Hepatocyte (in vitro differentiated cells): ENCODE results near the gene IKZF3. TPM values are rescaled to one million over a fixed set of nuclear protein-coding genes. Genes with fewer than 3 reads are reported as not detected.

Source experiments
- DNase-seq: peaks from one replicate; pipeline ENCODE4 v3.0.0-alpha.2; 2016; ENCODE audit warnings: low spot score
- H2AFZ ChIP-seq: fragments of 200-600 bp; sonication (generic); 2 replicates; pipeline ENCODE4 v1.6.0; 2016; ENCODE audit warnings: antibody characterized with exemption, mild to moderate bottlenecking
- H3K27ac ChIP-seq: fragments of 200-600 bp; sonication (generic); 2 replicates; pipeline ENCODE4 v1.5.1; 2016; ENCODE audit warnings: mild to moderate bottlenecking
- H3K27me3 ChIP-seq: fragments of 200-600 bp; sonication (generic); 2 replicates; pipeline ENCODE4 v1.6.1; 2016
- H3K36me3 ChIP-seq: fragments of 200-600 bp; sonication (generic); replicated peaks from 2 replicates; pipeline ENCODE4 v1.5.1; 2016; ENCODE audit warnings: low read depth; ENCODE audit not compliant: insufficient read depth
- H3K4me1 ChIP-seq: fragments of 200-600 bp; sonication (generic); 2 replicates; pipeline ENCODE4 v1.5.1; 2016; ENCODE audit warnings: mild to moderate bottlenecking, moderate library complexity; ENCODE audit not compliant: insufficient read depth
- H3K4me2 ChIP-seq: fragments of 200-600 bp; sonication (generic); 2 replicates; pipeline ENCODE4 v1.6.0; 2016
- H3K4me3 ChIP-seq: fragments of 200-600 bp; sonication (generic); 2 replicates; pipeline ENCODE4 v1.5.1; 2016; ENCODE audit warnings: mild to moderate bottlenecking
- H3K79me2 ChIP-seq: fragments of 200-600 bp; sonication (generic); 2 replicates; pipeline ENCODE4 v1.6.0; 2017; ENCODE audit warnings: mild to moderate bottlenecking
- H3K9me2 ChIP-seq: fragments of 200-600 bp; sonication (generic); replicated peaks from 2 replicates; pipeline ENCODE4 v1.6.0; 2017; ENCODE audit warnings: mild to moderate bottlenecking; ENCODE audit not compliant: insufficient read depth
- H3K9me3 ChIP-seq: fragments of 200-600 bp; sonication (generic); 2 replicates; pipeline ENCODE4 v1.5.1; 2016; ENCODE audit warnings: low read depth, mild to moderate bottlenecking
- H4K20me1 ChIP-seq: fragments of 200-600 bp; sonication (generic); 2 replicates; pipeline ENCODE4 v1.6.0; 2016; ENCODE audit warnings: mild to moderate bottlenecking; ENCODE audit not compliant: insufficient read depth, poor library complexity, severe bottlenecking
- CTCF ChIP-seq: fragments of 200-600 bp; sonication (generic); IDR thresholded peaks from 2 replicates; pipeline ENCODE4 v1.5.1; 2016; ENCODE audit warnings: antibody characterized with exemption, mild to moderate bottlenecking; ENCODE audit not compliant: poor library complexity
- EZH2 ChIP-seq: fragments of 200-600 bp; sonication (generic); IDR thresholded peaks from 2 replicates; pipeline ENCODE4 v1.6.1; 2016; ENCODE audit warnings: antibody characterized with exemption, mild to moderate bottlenecking, borderline replicate concordance
- EZH2phosphoT487 ChIP-seq: fragments of 200-600 bp; sonication (generic); IDR thresholded peaks from one replicate; pipeline ENCODE4 v1.6.1; 2018; ENCODE audit warnings: antibody characterized with exemption, mild to moderate bottlenecking, low read depth, moderate library complexity; ENCODE audit not compliant: unreplicated experiment, severe bottlenecking
- WGBS: methylation state at CpG from one replicate; pipeline ENCODE4 v1.1.6; 2016; ENCODE audit warnings: low lambda C conversion rate; ENCODE audit errors: missing lambda C conversion rate; 5-methylcytosine and 5-hydroxymethylcytosine counted together
- polyA plus RNA-seq: library from polyadenylated mRNA; unstranded; fragments of >200 nt; fragmentation: Nextera tagmentation; extraction: Ambion mirVana; gene quantifications from 2 replicates; pipeline ENCODE4 v1.2.1, GENCODE V29; 2016
- total RNA-seq: library from RNA; depleted of rRNA; stranded (reverse); fragments of >200 nt; gene quantifications from 2 replicates; pipeline ENCODE4 v1.2.3, GENCODE V29; 2014

The IKZF3 gene
- total and polyA plus RNA-seq, 2 experiments from 2014 or later, result under 0.01 TPM; not detected in 1

GRCh38 chr17:39763051-39763820, 100.9 kb downstream of the IKZF3 start:
- no peak for TF ChIP-seq CTCF
- TF ChIP-seq EZH2, result no peak
- no peak for TF ChIP-seq EZH2phosphoT487
- WGBS, result 71% methylated on average over 5 of the region's 5 CpGs
- Histone ChIP-seq H2AFZ (no peak overlapping the region), H4K20me1 (no peaks in the 10 kb centered on the region), H3K27ac (no peak overlapping the region), H3K79me2 (no peaks in the 10 kb centered on the region), H3K4me3 (no peak overlapping the region), H3K36me3 (no peaks in the 10 kb centered on the region), H3K9me2 (no peaks in the 10 kb centered on the region), H3K27me3 (no peaks in the 10 kb centered on the region), H3K4me1 (no peaks in the 10 kb centered on the region), H3K4me2 (no peak overlapping the region), H3K9me3 (no peaks in the 10 kb centered on the region)
- DNase-seq, result no peak

GRCh38 chr17:39761861-39762496, 102.1 kb downstream of the IKZF3 start:
- H3K9me2 ChIP-seq, result no peaks in the 10 kb centered on the region
- H3K79me2 ChIP-seq, result no peaks in the 10 kb centered on the region
- H3K4me1 ChIP-seq, result no peaks in the 10 kb centered on the region
- H3K36me3 ChIP-seq, result no peaks in the 10 kb centered on the region
- no peaks in the 10 kb centered on the region for H4K20me1 ChIP-seq
- DNase-seq, result no peak
- WGBS, result 95% methylated on average over 10 of the region's 10 CpGs
- no peak overlapping the region for H2AFZ ChIP-seq
- no peaks in the 10 kb centered on the region for H3K9me3 ChIP-seq
- TF ChIP-seq CTCF, result no peak
- no peak for TF ChIP-seq EZH2phosphoT487
- no peak for TF ChIP-seq EZH2
- no peaks in the 10 kb centered on the region for H3K27me3 ChIP-seq
- no peak overlapping the region for H3K27ac ChIP-seq
- H3K4me2 ChIP-seq, result no peak overlapping the region
- no peak overlapping the region for H3K4me3 ChIP-seq

- Histone ChIP-seq H4K20me1 (no peaks in the 10 kb centered on the region), H3K79me2 (no peaks in the 10 kb centered on the region), H3K4me3 (no peak overlapping the region), H3K4me1 (peaks cover 6% of the 10 kb centered on the region), H2AFZ (no peak overlapping the region), H3K27ac (no peak overlapping the region), H3K36me3 (no peaks in the 10 kb centered on the region), H3K4me2 (no peak overlapping the region), H3K27me3 (no peaks in the 10 kb centered on the region), H3K9me3 (no peaks in the 10 kb centered on the region), H3K9me2 (no peaks in the 10 kb centered on the region)
- DNase-seq, result no peak
- no peak for TF ChIP-seq EZH2
- TF ChIP-seq EZH2phosphoT487, result no peak
- no peak for TF ChIP-seq CTCF
- WGBS, result 93% methylated on average over 5 of the region's 5 CpGs
These were observed 104.9 kb downstream of the IKZF3 start for GRCh38 chr17:39759204-39759603.
